Heart right ventricle (tissue), 16 donors: ENCODE results near the gene SH3GLB1. TPM values are rescaled to one million over a fixed set of nuclear protein-coding genes. Genes with fewer than 3 reads are reported as not detected.

Source experiments
- ATAC-seq, 8 donors: fragments of 200-7000 bp; cut with Tn5 transposase; one replicate each; pipeline ENCODE4 v1.9.1; 2020; ENCODE audit warnings: mild to moderate bottlenecking in 8 of 8, moderate library complexity in 8 of 8, moderate number of reproducible peaks in 1 of 8
- DNase-seq, 2 donors: peaks; one replicate each; pipeline ENCODE4 v3.0.0-alpha.2; 2020
- H3K27ac ChIP-seq, 10 donors: fragments of 200-600 bp; sonication (generic) in 2 of 10; one replicate each; pipeline versions ENCODE4 v1.5.0 to v1.8.0; 2020 to 2022; ENCODE audit warnings: mild to moderate bottlenecking in 3 of 10
- H3K27me3 ChIP-seq, 7 donors: fragments of 200-600 bp; one replicate each; pipeline ENCODE4 v1.8.0; 2021 to 2022; ENCODE audit warnings: mild to moderate bottlenecking in 2 of 7
- H3K36me3 ChIP-seq, 9 donors: fragments of 200-600 bp; sonication (generic) in 1 of 9; one replicate each; pipeline versions ENCODE4 v1.5.0 to v1.8.0; 2020 to 2022; ENCODE audit warnings: mild to moderate bottlenecking in 2 of 9
- H3K4me1 ChIP-seq, 9 donors: fragments of 200-600 bp; sonication (generic) in 1 of 9; one replicate each; pipeline versions ENCODE4 v1.5.0 to v1.8.0; 2020 to 2022; ENCODE audit warnings: mild to moderate bottlenecking in 4 of 9
- H3K4me3 ChIP-seq, 10 donors: fragments of 200-600 bp; sonication (generic) in 2 of 10; one replicate each; pipeline versions ENCODE4 v1.5.0 to v1.8.0; 2020 to 2022; ENCODE audit warnings: mild to moderate bottlenecking in 7 of 10, moderate library complexity in 2 of 10
- H3K9me3 ChIP-seq, 11 donors: fragments of 200-600 bp in 10 of 11; sonication (generic) in 2 of 11; one replicate each; pipeline versions ENCODE4 v1.5.0 to v1.8.0; 2013 to 2022; ENCODE audit warnings: mild to moderate bottlenecking in 2 of 11, control low read depth in 1 of 11, moderate library complexity in 1 of 11
- WGBS, 2 donors: extraction: QIAGEN DNeasy Blood & Tissue Kit; methylation state at CpG; one replicate each; pipeline ENCODE4 v1.1.7; 2013; ENCODE audit warnings: inconsistent platforms in 1 of 2; 5-methylcytosine and 5-hydroxymethylcytosine counted together
- intact Hi-C, 10 donors: fragments of 100-400 bp; cut with DNase I; formaldehyde crosslinking; loops; one replicate each; pipeline versions ENCODE4 v1.11.1 to v1.14.2; 2022
- polyA plus RNA-seq, 2 donors: library from polyadenylated mRNA; stranded (reverse); fragments of 200-250 nt; gene quantifications; one replicate each; pipeline ENCODE4 v1.2.3, GENCODE V29; 2013
- total RNA-seq, 10 donors: library from RNA; stranded (reverse); fragmentation: NEBNext Ultra II Directional in 3 of 10; extraction: Animal tissue kit (Norgen Biotek cat#: 25700) in 3 of 10; gene quantifications; one replicate each; pipeline versions ENCODE4 v1.2.1 to v1.2.4, GENCODE V29; 2021 to 2023
- TF ChIP-seq, protein P1 (sequence below), 9 donors: fragments of 200-600 bp; sonication (generic) in 2 of 9; IDR thresholded peaks; one replicate each; pipeline versions ENCODE4 v1.5.0 to v1.8.0; 2021 to 2022; ENCODE audit warnings: antibody characterized with exemption in 9 of 9, mild to moderate bottlenecking in 5 of 9, moderate library complexity in 1 of 9
- donor health status: Arrhythmogenic right ventricular cardiomyopathy.
- donor health status: ischemic (EF 13 %, LVEDD 7.1; RV severe dilation, severe dysfunction).
- donor health status: healthy with polysubstance abuse.
- donor health status: DM: no; HTN: yes; CAD: no.
- donor health status: DM: no; HTN: no; CAD: no.
- donor health status: ischemic (EF 25% LVEDD 6.9; RV normal size, moderate dysfunction).
- donor health status: ischemic (EF 25% LVEDD 5.7; RV mildly dilated, moderate dysfunction).
- donor health status: healthy.
- donor health status: DM: yes; HTN: yes; CAD: no.
- donor health status: Ischemic cardiomyopathy.
- donor health status: ischemic (EF 35%, LVEDD 5.7; RV mildly dilated, moderate dysfunction).
- donor health status: nonischemic (EF 11% LVEDD 7.7; RV severe dilation, severe dysfunction).
- donor health status: DM: yes; HTN: yes; CAD: no.
- donor health status: PGD.
- donor health status: ischemic (EF 29% LVEDD 5.4; RV normal size, mild dysfunction).
- donor health status: nonischemic (EF 23%, LVEDD 6.1; RV moderate dilation, normal function).

SH3GLB1 gene
- total and polyA plus RNA-seq, 12 donors: 20.4 to 160 (median 123) TPM

DNA sequence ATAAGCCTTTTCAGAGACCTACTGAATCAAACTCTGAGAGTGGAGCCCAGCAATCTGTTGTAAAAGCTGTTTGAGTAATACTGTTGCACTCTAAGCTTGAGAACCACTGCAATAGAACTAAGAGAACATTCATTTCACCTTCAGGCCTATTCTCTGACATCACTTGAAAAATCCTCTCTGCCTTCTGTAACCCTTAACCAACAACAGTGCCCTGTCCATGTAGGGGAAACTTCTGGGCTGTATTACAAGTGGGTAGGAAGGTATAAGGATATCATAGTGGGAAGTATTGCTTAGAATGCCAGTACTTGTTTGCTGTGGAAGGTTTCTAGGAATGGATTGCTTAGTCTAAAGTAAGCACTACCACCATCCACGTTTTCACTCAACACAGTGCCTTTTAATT, 42.9 kb downstream of the SH3GLB1 start:
- TF ChIP-seq, protein P1, sequence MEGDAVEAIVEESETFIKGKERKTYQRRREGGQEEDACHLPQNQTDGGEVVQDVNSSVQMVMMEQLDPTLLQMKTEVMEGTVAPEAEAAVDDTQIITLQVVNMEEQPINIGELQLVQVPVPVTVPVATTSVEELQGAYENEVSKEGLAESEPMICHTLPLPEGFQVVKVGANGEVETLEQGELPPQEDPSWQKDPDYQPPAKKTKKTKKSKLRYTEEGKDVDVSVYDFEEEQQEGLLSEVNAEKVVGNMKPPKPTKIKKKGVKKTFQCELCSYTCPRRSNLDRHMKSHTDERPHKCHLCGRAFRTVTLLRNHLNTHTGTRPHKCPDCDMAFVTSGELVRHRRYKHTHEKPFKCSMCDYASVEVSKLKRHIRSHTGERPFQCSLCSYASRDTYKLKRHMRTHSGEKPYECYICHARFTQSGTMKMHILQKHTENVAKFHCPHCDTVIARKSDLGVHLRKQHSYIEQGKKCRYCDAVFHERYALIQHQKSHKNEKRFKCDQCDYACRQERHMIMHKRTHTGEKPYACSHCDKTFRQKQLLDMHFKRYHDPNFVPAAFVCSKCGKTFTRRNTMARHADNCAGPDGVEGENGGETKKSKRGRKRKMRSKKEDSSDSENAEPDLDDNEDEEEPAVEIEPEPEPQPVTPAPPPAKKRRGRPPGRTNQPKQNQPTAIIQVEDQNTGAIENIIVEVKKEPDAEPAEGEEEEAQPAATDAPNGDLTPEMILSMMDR (IDR thresholded peaks at IDR 0.05): no peak
- Histone ChIP-seq H3K9me3 (no peaks in the 10 kb centered on the region), H3K4me1 (peaks cover 0 to 15% (median 3%) of the 10 kb centered on the region in 9 donors), H3K4me3 (no peak overlapping the region), H3K27me3 (no peaks in the 10 kb centered on the region), H3K27ac (peak overlapping the region in 1 of 10 donors; percentile 8), H3K36me3 (peaks cover 0 to 53% (median 21%) of the 10 kb centered on the region in 9 donors)
- 50 to 74% methylated on average over 1 of the region's 1 CpG for WGBS, 2 donors
- intact Hi-C loops: loop anchor here in 2 of 10 donors (5.0 to 10.0 kb wide), 2 partner anchors 45 to 243 kb away; partner anchors contain the start of gene SH3GLB1 (in 1 of the 2)
- DNase-seq (no peak), ATAC-seq (peak in 5 of 8 donors; percentile 14 to 58 (median 40))

DNA sequence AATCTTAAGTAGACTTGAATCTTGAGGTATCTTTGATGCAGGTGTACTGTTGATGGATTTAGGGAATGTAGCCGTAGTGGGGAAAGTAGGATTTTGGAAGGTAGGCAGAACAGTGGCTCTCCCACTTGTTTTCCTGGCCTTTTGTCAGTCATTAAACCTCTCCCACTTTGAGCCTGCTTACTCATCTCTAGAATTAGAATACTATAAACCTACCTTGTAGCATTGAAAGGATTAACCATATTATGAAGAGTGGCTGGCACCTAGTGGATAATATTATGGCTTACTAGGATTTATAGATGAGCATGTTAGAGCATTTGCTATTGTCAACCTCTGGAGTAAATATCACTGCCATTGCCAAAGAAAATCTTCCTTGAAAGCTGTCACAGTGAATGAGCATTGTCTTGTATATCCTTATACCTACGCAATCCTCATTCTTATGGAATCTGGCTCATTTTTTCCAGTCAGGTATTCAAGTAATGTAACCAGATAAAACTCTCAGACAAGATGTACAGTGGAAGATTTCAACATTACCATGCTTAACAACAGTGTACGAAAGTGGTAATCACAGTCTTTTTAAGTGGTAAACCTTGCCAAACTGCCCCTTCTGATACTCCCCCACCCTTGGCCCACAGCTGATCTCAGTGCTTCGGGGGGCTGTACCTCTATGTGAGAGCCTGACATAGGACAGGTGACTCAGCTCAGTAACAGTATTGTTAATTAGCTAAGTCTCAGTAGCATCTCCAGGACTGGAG, 44.4 kb downstream of the SH3GLB1 start:
- TF ChIP-seq, protein P1 (IDR thresholded peaks at IDR 0.05): no peak
- intact Hi-C loops: loop anchor here in 2 of 10 donors (5.0 to 10.0 kb wide), 2 partner anchors 46 to 244 kb away; partner anchors contain the start of gene SH3GLB1 (in 1 of the 2)
- Histone ChIP-seq H3K4me1 (peaks cover 0 to 15% (median 3%) of the 10 kb centered on the region in 9 donors), H3K27me3 (no peaks in the 10 kb centered on the region), H3K36me3 (peaks cover 0 to 38% (median 13%) of the 10 kb centered on the region in 9 donors), H3K27ac (no peak overlapping the region), H3K4me3 (no peak overlapping the region), H3K9me3 (no peaks in the 10 kb centered on the region)
- ATAC-seq (peak in 2 of 8 donors; percentile 21 to 38), DNase-seq (no peak)
- 83 to 88% methylated on average over 4 of the region's 4 CpGs for WGBS, 2 donors

DNA sequence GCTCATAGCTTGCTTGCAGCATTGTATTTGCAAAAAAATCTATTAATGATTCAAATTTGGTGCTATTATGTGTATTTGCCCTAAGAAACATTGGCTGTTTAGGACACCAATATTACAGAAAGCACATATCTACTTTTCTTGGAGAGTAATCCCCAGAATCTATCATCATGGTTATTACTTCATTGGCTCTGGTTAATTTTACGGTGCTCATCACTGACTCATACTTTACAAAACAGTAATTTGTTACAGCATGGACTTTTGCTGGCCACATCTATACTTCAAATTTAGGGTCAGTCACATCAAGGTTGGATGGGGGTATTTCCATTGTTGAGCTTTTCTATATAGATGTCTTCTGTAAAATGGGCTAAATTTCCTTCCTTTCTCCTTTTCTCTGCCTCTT, 45.7 kb downstream of the SH3GLB1 start:
- Histone ChIP-seq H3K27ac (no peak overlapping the region), H3K4me1 (peaks cover 0 to 15% (median 3%) of the 10 kb centered on the region in 9 donors), H3K36me3 (peaks cover 0 to 25% (median 2%) of the 10 kb centered on the region in 9 donors), H3K4me3 (no peak overlapping the region), H3K9me3 (no peaks in the 10 kb centered on the region), H3K27me3 (no peaks in the 10 kb centered on the region)
- intact Hi-C loops: loop anchor here in 1 of 10 donors (10.0 kb wide), 1 partner anchor 275 kb away; no protein-coding TSS in a partner anchor
- WGBS, 2 donors: 77 to 88% methylated on average over 1 of the region's 1 CpG
- TF ChIP-seq, protein P1 (IDR thresholded peaks at IDR 0.05): no peak
- no peak for ATAC-seq
- DNase-seq: no peak

DNA sequence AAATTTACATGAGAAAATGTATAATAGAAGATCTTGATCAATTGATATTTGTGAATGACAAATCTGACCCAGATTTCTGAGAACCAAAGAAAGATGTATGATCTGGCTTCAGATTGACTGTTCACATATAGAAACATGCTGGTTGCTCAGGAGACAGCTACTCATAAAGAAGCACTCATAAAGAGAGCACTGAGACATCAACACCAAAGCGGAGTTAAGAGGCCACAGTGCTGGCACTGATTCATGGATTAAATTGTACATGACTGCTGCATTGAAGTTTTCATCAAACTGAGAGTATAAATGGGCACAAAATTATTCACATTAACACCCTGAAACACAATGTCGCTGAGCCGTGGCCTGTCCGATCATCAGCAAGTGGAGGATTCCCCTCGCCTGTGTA, 46.2 kb downstream of the SH3GLB1 start:
- intact Hi-C loops: loop anchor here in 1 of 10 donors (10.0 kb wide), 1 partner anchor 276 kb away; no protein-coding TSS in a partner anchor
- TF ChIP-seq, protein P1 (IDR thresholded peaks at IDR 0.05): no peak
- Histone ChIP-seq H3K36me3 (peaks cover 0 to 20% (median 0%) of the 10 kb centered on the region in 9 donors), H3K27ac (no peak overlapping the region), H3K4me3 (no peak overlapping the region), H3K27me3 (no peaks in the 10 kb centered on the region), H3K4me1 (peaks cover 0 to 15% (median 3%) of the 10 kb centered on the region in 9 donors), H3K9me3 (no peaks in the 10 kb centered on the region)
- ATAC-seq (no peak), DNase-seq (no peak)
- WGBS, 2 donors: 91 to 92% methylated on average over 5 of the region's 5 CpGs
